GM21381 (cell line): ENCODE data around the gene ZRANB2.
A peak's percentile ranks its signal among the peaks of the same experiment; 100 is the strongest.

Source experiments
- ATAC-seq: cut with Tn5 transposase; IDR thresholded peaks from one replicate; pipeline ENCODE4 v1.9.1; 2021; ENCODE audit warnings: mild to moderate bottlenecking, moderate library complexity; ENCODE audit not compliant: unreplicated experiment

ZRANB2 gene, protein sequence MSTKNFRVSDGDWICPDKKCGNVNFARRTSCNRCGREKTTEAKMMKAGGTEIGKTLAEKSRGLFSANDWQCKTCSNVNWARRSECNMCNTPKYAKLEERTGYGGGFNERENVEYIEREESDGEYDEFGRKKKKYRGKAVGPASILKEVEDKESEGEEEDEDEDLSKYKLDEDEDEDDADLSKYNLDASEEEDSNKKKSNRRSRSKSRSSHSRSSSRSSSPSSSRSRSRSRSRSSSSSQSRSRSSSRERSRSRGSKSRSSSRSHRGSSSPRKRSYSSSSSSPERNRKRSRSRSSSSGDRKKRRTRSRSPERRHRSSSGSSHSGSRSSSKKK

DNA sequence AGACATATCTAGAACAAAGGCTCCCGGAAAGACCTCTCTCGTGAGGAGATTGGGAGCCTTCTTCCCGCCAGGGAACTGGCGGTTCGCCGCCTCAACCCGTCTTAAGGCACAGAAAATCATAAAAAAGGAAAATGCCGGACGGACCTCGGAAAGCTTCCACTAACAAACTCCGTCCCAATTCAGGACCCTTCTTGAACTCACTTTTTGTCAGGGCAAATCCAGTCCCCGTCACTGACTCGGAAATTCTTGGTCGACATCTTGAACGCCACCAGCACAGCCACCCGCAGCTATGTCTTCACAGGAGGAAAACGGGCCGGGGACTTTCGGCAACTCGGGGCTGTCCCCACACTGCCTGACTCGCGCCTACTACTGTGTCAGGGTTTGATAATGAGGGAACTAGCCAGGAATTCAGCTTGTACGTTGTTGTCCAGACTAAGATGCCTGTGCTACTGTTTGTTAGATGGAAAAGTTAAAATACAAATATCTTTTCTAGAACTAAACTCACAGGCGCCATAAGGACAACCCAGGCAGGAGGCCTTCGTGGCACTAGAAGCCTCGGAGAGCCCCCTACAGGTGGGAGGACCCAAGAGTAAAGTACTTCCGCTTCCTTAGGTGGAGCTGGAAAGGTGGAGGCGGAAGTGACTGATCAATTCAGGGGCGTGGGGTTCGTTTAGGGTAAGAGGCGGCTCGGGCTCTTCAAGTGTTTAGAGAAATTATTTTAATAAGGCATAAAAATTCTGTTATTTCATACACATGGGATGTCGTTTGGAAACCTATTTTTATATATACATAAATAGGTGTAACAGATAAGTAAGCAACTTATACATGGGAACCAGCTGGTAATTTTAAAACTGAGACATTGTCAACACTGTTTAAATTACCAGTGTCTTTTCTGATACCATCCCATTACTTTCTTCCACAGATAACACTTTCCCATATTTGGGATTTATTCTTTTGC is at the start of gene ZRANB2:
Gene ZRANB2, minus strand, starts transcription at position 297 of the 958 bp plus-strand sequence. Its CDS starts 40 bp downstream, at position 257.
- peak; percentile 100 for ATAC-seq

DNA sequence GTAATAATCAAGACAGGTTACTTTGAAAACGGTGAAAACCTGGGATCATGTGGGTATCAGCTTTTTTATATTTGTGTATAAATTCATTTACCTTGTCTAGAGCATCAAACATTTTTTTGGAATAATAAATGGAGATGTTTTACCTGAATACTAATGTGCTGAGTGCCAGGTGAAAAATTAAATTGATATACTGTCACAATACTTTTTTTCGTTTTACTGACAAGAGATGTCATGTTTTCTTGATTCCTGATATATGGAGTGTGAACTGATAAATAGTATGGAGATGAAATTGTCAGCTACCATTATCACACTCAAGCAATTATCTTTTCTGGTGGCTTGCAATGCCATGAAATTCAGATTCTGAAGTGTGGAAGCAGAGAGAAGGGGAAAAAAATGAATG is 47.2 kb upstream of the ZRANB2 start:
- ATAC-seq, result no peak

DNA sequence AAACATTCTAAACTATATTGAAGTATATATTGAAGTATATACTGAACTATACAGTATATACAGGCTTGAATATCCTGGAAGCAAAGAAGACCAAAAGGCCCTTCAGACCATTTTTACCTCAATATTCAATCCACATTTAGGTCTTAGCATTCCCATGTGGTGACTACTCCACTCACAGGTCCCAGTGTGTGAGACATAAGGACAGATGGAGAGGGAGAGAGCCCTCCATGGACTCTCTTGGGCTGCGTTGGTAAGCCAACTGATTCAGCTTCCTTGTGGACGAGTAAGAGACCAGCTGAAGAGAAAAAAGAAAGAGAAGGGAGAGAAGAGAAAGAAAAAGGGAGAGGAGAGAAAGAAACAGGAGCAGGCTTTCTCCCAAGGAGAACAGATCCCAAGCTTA is 37.3 kb upstream of the ZRANB2 start:
- ATAC-seq, result no peak

DNA sequence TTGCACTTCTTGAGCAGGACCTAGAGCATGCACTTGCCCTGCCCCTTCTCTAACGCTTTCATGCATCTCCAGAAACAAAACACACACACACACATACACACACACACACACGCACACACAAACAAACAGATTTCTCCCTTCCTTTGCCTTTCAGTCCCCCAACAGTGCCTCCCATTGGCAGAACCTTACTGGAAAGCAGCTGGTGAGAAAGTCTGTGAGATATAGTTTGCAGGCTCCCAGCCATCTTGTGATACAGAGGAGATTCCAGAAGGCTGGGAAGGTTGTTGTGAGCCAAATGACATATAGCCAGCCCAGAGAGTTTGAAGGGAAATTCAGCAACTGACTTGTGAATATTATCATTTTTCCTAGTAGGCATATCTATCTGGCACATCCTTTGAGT is 35.9 kb upstream of the ZRANB2 start:
- no peak for ATAC-seq

DNA sequence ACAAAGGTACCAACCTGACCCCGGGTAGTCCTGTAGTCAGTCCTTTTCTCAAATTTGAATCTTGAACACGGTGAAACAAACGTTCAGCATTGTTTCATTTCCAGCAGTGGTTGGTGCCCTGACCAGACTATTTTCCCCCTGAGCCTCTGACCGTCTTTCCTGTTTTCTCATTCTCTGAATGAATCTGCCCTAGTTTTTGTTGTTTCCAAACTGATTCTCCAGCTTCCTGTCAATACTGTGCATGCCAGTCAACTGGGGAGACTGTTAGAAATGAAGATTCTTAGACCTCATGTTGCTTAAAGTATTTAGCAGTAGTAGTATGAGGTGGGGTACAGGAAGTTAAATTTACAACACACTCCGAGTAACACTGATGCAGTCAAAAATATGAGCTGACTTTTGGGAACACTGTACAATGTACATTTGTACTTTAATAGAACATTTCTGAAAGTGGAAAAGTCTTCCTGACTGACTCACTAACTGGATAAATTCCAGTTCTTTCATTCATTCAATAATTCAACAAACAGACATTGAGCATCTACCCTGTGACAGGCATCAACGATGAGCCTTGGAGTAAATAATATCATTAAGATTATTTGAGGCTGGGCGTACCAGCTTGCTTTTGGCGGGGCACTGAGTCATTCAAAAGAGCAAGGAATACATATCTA is 26.0 kb upstream of the ZRANB2 start:
- ATAC-seq, result no peak

DNA sequence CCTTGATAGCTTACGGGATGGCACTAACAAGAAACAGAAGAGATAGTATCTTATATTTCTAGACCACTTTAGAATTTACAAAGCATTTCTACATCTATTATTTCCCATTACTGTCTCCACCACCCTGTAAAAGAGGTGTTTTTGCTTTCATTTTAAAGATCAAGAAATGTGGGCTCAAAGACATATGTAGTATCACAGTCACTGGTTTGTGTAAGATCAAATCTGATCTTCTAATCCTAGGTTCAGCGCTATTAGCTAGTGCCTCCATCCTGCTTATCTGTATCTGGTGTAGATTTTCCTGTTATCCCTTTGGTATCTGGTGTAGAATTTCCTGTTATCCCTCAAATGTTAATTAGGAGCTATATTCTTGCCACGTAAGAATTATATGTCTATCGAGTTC is 23.6 kb upstream of the ZRANB2 start:
- ATAC-seq, result no peak

DNA sequence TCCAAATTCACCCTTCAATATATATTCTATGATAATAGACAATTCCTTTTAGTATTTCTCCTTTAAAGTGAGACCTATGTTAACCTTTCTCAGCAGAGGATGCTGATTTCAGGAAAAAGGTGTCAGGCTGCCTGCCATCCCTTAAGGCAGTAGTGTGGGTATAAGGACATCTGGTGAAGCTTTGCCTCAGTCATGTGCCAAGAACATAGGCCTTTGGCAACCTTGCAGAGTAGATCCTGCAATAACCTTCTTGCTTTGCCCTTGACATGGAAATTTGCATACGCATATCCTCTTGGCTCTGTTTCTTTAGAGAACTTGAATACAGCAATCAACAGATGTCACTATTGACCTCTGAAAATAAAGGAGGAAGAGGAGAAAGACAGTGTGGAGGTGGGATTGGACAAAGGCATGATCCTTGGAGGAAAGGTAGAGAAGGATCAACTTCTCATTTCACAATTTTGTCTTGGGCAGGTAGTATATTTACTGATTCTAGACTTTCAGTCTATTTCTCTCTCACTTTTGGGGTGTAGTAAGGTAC is 21.1 kb upstream of the ZRANB2 start:
- no peak for ATAC-seq

DNA sequence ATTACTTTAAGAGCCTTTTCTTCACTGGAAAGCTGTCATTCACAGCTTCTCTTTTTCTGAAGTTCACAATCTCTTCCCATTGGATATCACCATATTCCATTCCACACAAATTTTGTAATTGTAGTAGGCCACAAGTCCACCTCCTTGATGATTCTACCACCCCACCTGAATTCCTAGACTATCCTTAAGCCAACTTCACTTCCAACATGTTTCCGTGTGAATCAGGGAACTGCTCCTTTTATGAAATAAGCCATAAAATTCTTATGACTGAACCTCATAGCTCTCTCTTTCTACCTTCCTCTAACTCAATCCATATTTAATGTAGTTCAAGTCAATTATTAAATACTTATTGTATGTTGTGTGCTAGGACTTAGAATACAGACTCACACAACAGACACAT is 16.6 kb upstream of the ZRANB2 start:
- ATAC-seq, result no peak

DNA sequence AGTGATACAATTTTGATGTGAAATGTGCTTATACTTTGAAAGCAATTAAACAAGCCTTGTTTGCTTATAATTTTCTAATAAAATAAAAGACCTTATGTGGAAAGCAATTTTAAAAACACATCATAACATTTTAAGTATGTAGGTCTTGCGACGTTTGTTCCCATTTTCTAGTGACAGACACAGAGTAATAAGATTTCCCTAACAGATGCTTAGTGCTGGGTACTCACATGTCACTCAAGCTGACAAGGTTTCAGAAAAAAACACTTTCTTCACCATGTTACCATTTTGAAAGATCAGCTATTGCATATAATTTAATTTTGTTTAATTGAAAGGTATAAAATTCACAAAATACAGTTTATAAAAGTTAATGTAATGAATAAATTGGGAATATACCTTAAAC is 14.1 kb upstream of the ZRANB2 start:
- no peak for ATAC-seq

DNA sequence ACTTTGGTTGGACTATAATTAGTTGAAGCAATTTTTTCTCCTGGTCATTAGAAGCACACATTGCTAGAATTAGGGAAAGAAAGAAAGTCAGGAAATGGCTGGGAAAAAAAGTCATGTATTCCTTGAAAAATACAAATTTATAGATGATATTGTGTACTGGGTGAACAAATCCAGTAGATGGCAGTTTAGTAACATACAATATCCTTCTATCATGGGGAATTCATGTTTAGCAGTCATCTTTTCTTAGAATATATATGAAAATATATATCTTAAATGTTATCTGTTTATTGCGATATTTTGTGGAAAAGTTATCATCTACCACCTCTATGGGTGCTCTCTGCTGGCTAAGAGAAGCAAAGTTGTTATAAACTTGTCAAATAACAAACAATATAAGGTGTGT is 13.1 kb upstream of the ZRANB2 start:
- ATAC-seq, result no peak

DNA sequence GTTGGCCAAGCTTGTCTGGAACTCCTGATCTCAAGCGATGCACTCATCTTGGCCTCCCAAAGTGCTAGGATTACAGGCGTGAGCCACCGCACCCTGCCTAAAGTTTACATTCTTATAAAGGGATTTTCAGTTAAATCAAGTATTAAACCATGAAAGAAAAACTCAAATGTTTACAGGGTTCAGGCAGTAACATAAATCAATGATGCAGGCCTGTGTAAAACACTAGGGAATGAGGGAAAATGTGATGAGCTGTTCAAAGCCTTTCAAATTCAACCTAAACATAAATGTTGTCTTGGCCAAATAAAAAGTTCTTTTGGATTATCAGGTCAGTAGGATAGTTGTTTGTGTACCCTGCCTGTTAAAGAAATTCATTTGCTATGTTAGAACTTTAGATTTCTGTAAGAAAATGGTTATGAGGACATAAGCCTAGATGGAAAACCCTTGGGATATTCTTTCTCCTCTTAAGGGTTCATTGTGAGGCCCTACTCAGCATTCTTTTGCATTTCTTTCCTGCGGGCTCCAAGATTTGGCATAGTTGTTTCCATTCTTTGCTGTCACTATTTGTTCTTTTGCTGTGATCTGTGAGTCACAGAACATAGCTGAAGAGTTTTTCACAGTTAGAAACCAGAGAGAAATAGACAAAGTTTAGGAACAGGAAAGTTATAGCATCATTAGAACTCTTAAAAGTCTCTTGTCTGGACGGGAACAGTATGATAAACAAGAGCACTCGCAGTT is 8.9 kb upstream of the ZRANB2 start:
- no peak for ATAC-seq

DNA sequence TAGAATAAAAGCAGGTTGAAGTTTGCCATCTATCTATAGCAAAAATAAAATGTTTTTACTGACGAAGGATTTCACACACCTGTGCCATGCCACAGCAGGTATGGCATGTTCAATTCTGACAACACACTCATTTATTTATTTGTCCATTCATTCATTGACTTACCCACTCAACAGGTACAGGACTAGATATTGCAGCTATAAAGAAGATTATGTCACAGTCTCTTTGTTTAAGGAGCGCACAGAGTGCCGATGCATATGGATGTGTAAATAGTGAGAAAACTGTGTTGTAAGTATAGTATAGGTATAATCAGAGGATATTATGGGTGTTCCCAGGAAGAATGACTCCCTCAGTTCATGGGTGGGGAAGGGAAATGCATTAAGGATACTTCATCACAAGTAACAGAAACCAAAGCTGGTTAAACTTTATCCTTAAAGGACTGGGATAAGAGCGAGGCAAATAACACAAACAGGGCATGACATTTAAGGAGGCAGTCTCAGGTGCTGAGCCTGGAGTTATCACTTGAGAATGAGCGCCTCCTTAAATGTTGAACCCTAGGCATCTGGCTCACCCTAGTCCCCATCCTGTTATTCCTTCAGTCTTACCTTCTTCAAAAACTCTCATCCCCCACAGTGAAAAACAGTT is 7.9 kb upstream of the ZRANB2 start:
- ATAC-seq, result no peak

DNA sequence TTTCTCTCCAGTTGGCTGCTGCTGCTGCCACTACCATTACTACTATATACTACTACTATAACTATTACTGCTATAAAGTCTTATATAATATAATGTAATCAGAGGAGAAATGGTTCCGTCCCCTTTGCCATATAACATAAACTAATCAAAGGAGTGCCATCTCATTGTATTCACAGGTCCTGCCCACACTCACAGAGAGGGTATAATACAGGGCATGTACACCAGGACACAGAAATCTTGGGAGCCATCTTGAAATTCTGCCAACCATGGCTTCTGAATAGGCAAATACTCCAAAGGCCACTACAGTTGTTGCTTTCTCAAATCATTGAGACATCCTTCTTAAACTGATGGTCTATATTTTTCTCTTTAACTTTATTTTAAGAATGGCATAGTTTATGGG is 6.9 kb upstream of the ZRANB2 start:
- ATAC-seq, result no peak

DNA sequence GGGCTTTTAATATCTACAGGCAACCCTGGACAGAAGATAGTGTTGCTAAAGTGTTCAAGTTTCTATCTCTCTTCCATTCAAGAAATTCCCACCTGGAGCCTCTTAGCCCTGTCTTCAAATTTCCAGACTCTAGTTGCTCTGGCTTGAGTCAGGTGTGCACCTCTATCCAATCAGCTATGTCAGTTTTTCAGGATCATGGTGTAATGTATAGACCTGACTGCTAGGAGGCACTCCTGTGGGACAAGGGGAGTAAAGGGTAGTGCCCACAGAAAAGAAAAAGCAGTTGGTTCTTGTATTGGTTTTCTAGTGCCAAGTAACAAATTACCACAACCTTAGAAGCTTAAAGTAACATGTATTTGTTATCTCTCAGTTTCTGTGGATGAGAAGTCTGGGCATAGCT is 6.2 kb upstream of the ZRANB2 start:
- no peak for ATAC-seq

DNA sequence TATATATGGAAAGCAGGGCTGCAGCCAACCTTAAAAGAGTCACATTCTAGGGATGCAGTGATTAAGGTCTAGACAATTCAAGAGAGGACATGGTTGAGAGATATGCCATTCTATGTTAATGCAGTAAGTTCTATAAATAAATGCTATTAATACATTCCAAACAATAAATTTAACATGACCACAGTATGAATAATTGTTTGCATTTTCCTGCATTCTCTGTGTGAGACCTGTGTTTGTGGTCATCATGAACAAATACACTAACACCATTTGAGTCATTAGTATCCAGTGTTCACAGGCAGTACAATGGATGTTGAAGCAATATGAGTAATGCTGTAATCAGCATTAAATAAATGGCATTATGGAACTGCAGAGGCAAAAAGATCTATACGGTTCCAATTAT is 5.5 kb upstream of the ZRANB2 start:
- no peak for ATAC-seq

DNA sequence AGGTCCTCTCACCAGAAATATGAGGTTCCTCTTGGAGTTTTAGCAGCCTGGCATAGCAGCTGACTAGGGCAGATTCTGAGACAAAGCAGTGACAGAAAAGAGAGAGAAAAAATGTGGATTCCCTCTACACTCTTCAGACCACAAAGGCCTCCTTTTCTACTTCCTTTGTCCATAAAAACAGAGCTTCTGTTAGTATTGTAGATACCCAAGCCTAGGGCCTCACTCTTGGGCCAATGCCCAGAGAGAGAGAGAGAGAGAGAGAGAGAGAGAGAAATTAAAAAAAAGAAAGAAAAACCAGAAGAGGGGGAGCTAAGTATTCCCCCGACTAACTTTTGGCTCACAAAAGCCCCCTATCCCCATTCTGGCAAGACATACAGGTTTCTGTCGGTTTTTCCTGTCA is 2.4 kb upstream of the ZRANB2 start:
- no peak for ATAC-seq

DNA sequence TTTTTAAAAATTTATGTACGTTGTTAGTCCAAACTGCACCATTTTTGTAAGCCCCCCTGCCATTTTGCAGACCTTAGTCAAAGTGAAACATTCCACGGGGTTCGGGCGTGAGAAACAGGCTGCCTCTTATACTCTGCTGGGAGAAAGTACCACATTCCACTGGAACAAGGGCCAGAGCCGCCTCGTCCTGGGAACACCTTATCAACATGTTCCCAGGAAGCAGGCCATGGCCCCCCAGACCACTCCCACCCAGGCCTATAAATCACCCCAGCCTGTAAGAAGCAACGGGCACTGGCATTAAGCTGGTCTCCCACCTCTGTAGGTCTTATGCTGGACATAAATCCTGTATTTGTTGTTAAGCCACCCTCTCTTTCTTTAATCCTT is 854 bp upstream of the ZRANB2 start:
- ATAC-seq, result no peak

DNA sequence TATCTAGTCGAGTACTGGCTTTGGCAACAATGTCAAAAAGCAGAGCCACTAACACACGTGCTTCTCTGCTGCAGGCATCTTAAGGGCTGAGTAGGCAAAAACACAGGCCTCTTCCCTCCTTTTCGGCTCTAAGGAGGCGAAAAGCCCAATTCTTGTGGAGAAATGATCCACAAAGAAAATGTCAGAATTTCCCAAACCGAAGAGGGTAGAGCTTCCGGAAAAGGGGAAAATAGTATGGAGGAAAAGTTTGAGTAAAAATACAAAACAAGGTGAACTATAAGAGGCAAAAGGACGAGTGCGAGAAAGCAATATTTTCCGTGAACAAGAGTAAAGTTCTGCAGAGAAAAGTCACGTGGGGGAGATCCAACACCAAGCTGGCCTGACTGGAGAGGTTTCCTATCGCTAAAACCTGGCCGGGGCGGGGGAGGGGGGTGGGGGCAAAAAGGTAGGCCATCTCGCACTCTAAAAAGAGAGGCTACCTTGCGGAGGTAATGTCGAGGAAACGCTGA is 551 bp downstream of the ZRANB2 start:
- ATAC-seq, result no peak

DNA sequence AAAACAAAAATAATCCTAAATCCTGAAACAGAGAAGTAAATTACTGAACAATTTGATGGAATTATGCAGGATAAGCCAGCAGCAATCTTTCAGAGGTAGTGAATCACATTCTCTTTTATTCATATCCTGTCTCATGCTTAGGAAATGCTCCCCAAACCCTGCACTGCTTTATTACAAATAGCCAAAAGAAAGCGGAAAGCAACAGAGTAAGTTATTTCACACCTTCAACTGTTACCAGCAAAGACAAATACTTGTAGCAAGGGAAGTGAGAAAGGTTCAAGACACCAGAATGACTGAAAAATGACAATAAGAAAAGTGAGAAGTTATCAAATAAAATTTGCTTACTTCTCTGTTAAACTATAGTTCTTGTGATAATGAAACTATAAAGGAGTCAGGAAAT is 6.2 kb downstream of the ZRANB2 start:
- ATAC-seq, result no peak

DNA sequence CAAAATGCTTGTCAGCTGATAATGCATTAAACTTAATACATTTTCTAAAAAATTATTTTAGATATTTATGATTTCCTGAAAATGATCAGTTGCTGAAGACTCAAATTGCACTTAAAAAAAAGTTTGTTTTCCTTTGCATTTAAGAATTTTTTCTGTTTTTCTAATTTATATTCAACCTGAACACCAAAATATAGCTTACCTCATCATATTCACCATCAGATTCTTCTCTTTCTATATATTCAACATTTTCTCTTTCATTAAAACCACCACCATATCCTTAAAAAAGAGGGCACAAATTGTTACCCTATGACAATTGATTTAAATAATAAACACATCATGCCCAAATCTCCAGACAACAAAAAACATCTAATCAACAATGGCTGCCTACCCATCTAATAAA is 8.6 kb downstream of the ZRANB2 start:
- no peak for ATAC-seq
